Right kidney (tissue), 1 donor: ENCODE results near the gene SHROOM2.
"Not testable (repeated sequence)": the region's sequence is repeated elsewhere in the genome, so short reads cannot be mapped to it uniquely, and the experiment has no call there.

Experiments
- DNase-seq: peaks from one replicate; pipeline ENCODE4 v3.0.0-alpha.2; 2016

SHROOM2 gene

GRCh38 chrX:9781941-9782340 is 4.3 kb upstream of the SHROOM2 start:
- no peak for DNase-seq

DNA sequence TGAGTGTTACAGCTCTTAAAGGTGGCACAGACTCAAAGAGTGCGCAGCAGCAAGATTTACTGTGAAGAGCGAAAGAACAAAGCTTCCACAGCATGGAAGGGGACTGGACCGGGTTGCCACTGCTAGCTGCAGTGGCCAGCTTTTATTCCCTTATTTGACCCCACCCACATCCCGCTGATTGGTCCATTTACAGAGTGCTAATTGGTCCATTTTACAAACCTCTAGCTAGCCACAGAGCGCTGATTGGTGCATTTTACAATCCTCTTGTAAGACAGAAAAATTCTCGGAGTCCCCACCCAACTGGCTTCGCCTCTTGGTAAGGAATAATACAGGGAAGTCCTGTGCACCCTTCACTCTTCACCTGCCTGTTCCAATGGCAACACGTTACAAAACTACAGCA is 1.9 kb upstream of the SHROOM2 start:
- DNase-seq, result no peak

DNA sequence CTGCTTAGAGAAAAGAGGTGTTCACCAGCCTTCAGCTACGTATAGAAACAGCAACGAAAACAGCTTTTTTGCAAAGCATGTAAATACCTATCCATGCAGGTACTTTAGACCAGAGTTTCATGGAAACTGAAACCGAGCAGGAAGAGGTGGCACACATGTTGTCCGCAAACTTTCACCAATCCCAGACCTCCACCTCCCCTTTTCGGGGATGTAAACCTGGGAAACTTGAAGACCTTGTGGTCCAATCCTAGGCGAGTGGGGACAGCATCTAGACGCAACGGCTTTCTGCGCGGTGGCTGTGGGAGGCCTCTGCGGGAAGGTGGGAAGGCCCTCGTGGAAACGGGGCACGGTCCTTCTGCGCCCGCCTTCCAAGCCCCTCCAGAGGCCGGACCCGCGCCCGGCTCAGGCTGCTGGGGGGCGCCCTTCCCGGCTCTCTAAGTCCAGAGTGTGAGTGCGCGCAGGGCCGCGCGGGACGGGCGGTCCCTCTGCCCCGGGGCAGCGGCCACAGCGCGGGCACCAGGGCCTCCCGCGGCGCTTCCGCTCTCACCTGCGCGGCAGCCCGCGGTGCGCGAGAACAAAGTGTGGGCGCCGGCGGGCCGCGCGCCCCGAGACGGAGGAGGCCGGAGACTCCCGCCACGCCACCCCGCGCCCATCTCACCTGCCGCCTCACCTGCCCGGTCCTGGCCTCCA is 830 bp upstream of the SHROOM2 start:
- DNase-seq, result peak; percentile 65

DNA sequence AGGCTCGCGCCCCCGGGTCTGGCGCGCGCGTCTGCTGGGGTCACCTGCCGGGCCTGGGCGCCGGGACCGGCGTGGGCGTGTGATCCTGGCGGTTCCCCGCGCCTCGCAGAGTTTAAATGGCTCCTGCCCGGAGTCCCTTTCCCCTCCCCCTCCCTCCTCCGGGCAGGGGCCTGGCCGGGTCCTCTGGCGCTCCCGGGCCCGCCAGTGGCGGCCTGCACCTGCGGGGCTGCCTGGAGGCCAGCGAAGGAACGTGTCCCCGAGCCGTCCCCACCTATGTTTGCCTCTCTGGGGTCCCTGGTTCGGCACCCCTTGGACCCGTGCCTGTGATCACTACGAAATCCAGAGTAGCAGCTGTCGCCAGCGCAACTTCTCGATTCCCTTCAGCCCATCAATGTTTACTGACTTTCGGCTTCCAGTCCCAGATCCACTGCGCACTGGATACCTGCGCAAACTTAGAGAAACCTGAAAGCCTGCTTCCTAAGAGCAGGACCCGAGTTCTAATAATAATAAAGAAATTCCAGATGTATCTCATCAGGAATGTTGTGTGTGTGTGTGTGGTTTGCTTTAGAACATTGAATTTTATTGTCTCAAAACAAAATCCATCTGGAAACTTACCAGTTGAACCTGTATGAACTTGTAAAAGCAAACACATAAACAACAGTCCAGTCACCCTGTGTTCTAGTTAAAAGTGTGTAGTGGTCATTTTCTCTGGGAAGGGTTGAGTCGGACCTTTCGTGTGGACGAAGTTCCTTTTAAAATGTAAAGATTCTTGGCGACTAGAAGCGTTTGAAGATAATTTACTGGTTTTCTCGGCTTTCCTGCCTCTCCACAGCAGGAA is 788 bp downstream of the SHROOM2 start:
- peak; percentile 69 for DNase-seq

DNA sequence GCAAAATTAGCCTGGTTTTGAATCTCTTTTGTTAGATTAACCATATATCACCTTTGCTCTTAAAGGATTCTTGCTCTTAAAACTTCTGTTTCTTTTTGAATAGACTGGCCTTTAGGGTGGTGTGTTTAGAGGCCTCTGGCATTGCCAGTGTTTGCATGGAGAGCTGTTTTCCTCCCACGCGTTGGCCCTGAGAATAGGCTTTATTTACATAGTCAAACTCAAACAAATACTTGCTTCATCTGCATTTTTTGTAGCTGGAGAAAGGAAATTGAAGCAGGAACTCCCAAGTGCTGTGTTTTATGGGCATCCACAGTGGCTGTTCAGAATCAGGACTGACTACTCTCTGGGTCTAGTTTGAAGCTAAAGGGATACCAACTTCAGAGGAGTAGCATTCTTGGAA is 2.7 kb downstream of the SHROOM2 start:
- DNase-seq, result no peak

DNA sequence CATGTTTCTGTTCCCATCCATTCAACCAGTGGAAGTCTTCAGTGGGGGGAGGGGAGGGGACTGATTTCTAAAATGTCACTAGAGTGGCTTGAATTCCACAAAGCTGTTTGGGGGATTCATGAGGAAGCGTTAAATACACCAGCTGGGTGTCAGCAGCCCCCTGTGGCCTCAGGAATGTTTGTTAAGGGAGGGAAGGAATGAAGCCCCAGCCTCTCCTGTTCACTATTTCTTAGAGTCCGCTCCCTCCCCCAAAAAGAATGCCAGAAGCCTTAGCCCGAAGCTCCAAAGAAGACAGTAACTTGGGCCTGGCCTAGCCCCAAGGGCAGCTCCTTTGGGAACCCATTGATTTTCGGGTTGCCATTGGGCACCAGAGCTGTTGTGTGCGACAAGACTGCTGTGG is 3.3 kb downstream of the SHROOM2 start:
- no peak for DNase-seq

DNA sequence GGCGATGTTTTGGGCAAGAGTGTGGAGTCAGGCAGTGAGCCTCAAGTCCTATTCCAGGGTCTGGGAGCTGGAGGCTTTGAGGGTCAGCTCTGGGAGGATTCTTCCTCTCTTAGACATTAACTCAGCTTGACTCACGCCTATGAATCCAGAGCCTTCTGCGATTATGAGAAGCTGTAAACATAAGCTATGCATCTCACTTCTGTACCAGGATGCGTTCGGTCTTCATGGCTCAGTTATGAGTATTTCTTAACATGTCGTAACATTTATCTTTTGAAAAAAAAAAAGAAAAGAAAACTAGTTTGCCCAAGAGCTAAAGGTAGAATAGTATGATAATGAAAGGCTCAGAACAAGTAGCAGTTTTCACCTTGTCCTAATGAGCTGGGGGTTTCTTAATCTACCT is 4.6 kb downstream of the SHROOM2 start:
- DNase-seq, result no peak

DNA sequence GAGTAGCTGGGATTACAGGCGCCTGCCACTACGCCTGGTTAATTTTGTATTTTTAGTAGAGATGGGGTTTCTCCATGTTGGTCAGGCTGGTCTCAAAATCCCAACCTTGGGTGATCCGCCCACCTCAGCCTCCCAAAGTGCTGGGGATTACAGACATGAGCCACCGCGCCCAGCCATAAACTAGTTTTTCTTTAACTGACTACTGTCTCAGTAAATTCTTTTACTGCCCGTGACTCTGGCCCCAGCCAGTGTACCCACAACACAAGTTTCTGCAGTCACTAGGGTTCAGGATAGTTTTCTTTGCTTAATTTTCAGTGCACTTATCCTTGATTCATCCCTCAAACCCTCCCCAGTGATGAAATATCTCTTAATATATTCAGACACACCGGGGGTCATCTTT is 8.3 kb downstream of the SHROOM2 start:
- DNase-seq, result no peak

DNA sequence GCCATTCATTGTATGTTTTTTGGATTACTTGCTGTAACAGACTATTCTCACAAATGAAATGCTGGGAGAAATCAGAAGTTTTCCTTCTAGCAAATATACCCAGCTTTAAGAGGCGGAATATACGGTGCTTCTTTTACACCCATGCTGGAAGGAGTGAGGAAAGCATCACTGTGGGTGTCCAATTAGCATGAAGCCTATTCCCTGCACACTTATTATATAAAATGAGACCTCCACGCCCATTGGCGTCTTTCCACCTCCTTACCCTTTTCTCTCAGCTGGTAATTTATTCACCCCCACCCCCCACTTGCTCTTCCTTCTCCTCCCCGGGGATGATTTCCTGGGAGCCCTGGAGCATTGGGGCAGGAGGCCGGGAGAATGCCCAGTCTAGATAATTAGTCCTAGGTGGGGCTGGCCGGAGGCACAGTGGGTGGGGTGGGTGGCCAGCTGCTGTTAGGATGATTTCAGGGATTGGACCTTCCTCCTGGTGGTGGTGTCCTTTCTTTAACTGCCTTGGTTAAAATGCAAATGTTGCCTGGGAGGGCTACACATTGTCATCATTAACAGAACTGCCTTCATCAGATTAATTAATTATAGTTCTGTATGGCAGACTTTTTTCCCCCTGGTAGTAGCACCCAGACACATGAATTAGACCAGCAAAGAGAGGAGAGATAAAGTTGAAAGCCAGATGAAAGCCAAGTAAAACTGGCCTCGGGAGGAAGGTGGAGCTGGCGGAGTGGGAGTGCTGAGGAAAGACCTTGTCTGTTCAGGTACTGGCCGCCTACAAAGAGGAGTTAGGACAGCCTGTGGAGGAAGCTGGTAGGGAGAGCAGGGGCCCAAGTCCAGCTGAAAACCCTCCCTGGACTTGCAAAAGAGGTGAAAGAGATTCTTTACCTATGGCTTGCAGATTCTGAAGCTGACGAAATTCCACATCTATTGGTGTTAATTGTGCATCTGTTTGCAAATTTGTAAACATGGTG is 11.4 kb downstream of the SHROOM2 start:
- DNase-seq, result no peak

DNA sequence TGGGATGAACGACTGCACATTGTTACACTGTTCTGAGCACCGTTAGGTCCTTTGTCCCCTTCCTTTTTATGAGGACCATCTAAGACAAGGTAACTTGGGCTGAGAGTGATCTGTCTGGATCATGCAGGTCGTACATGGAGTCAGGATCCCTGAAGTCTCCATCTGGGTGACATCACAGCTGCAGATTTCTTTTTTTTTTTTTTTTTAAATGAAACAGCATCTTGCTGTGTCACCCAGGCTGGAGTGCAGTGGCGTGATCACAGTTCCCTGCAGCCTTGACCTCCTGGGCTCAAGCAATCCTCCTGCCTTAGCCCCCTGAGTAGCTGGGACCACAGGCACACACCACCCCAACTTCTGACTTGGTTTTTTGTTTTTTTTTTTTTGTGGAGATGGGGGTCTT is 16.5 kb downstream of the SHROOM2 start:
- DNase-seq, result no peak

DNA sequence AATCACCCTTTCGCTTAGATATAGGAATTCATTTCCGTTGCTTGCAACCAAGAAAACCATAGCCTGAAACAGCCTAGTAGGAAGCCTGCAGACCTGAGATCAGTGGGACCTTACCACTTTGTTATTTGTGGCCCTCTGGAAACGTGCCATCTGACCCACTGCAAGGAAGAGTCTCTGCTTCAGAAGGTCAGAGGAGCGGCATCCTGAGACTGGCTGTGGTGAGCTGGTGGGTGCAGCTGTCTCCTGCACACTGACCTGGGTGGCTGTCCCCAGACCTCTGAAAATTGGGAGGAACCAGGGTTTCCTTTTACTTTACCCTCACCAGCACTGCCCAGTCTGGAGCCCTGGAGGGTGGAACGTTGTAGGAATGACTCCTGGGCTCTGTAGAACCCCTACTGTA is 18.2 kb downstream of the SHROOM2 start:
- DNase-seq, result no peak

DNA sequence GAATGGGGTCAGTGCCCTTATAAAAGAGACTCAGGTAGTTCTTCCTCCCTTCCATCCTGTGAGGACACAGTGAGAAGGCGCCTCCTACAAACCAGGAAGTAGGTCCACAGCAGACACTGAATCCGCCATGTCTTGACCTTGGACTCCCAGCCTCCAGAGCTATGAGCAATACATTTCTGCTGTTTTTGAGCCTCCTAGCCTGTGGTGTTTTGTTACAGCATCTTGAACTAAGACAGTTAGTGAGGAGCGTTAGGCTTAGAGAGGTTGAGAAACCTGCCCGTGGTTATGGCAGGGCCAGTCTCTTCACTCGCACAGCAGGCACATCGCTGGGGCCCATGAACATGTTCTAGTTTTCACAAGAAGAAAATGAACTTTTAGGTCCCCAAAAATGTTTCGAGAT is 19.7 kb downstream of the SHROOM2 start:
- DNase-seq, result no peak

GRCh38 chrX:9807355-9808182 is 21.3 kb downstream of the SHROOM2 start:
- DNase-seq, result no peak

GRCh38 chrX:9809876-9810275 is 23.6 kb downstream of the SHROOM2 start:
- DNase-seq, result not testable (repeated sequence)

GRCh38 chrX:9811086-9811485 is 24.9 kb downstream of the SHROOM2 start:
- not testable (repeated sequence) for DNase-seq

DNA sequence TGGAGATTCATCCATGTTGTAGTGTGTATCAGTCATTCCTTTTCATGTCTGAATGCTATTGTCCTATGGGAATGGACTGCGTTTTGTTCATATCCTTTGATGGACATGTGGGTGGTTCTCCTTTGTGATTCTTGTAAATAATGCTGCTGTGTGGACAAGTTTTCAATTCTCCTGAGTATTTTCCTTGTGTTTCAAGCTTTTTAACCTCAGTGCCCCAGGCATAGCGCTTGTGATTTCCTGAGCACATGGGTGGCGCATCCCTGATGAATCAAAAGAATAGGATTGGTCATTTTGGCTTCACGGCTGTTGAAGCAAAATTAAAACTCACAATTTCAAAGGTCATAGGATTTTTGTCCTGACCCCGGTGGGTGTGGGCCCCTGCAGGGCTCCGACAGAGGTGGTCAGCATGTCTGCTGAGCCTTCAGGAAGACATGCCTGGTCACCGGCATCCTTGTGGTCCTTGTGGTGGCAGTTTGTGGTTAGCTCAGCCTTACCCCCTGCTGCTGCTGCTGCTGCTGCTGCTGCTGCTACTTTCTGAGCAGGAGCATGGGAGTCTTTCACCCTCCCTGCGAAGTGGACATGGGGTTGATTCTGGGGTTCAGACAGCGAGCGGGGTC is 30.0 kb downstream of the SHROOM2 start:
- DNase-seq, result no peak

DNA sequence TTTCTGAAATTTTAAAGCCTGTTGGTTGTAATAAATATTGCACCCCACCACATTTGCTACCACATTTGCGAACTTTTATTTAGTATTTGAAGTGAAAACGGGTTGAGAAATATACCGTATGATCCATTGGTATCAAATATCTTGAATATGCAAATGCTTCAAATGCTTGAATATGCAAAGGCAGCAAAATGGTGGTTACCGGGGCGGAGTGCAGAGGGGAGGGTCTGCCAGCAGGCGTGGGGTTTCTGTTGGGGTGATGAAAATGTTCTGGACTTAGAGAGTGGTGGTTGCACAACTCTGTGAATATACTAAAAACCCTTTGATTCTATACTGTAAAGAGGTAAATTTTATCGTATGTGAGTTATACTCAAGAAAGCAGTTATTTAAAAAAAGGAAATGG is 35.3 kb downstream of the SHROOM2 start:
- no peak for DNase-seq

GRCh38 chrX:9824554-9824953 is 38.3 kb downstream of the SHROOM2 start:
- no peak for DNase-seq

DNA sequence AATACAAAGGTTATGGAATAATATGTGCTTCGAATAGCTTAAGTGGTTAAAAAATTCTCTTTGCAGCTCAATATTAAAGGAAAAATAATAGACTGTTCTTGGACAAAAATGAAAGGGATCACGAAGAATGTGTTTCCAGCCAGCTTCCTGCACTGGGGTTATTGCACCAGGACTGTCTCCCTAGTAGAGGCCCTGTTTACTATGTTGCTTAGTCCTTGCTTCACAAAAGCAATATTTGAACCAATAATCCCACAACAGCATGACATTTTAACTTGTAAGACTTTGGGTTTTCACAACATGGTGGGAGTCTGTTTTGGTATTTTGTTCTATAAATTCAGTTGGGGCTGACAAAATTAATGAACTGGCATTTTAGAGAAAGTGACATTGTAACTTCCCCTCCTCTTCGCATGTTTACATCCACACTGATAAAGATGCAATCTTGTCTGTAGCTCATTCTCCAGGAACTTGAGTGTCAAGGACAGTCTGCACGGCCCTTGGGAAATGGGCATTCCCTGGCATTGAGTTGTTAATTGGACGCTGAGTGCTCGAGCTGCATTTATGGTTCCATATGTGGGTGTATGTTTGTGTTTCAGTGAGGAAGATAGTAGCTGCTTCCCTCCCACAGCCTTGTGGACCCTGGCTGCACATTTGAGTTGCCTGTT is 39.0 kb downstream of the SHROOM2 start:
- no peak for DNase-seq

- no peak for DNase-seq
Measured at GRCh38 chrX:9825966-9826365, 39.7 kb downstream of the SHROOM2 start.
